ENCODE results near the gene UGDH.

The UGDH gene

DNA sequence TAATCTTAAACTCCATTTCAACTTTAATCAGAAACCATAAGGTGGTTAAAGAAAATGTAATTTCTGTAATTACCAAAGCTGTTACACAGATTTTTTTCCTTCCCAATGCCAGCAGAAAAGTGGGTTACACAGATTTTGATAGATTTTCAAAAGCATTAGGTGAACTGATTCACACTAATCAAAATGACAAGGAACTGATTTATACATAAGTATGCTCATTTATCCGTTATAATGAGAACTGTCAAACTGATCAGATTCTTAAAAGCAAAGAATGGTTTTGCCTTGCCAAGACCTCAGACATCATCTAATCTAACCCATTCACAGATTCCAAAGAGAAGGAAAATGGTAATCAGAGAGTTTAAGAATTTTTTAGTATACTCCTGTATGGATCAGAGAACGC is 5.2 kb downstream of the UGDH start:
- Histone ChIP-seq H3F3A (ENCODE audit: low read depth) (no peaks in the 10 kb centered on the region), H3K27me3 (ENCODE audit: insufficient read depth, low read length, poor library complexity, severe bottlenecking) (no peaks in the 10 kb centered on the region), H3K4me2 (ENCODE audit: low read depth, low read length, poor library complexity, severe bottlenecking) (peak overlapping the region; percentile 2), H3K9ac (ENCODE audit: low read depth, low read length, poor library complexity, severe bottlenecking) (no peak overlapping the region), H3K9me3 (ENCODE audit: insufficient read depth, low read depth, low read length) (no peaks in the 10 kb centered on the region), H4K20me1 (ENCODE audit: insufficient read depth, low read length, poor library complexity, severe bottlenecking) (peaks cover 10% of the 10 kb centered on the region), H2AFZ (ENCODE audit: low read length) (no peak overlapping the region), H3K4me3 (ENCODE audit: low read length, poor library complexity, severe bottlenecking) (no peak overlapping the region), H3K4me1 (ENCODE audit: insufficient read depth, low read length, poor library complexity, severe bottlenecking) (peaks cover 16% of the 10 kb centered on the region), H3K9me2 (replicated peaks; ENCODE audit: low read depth, low read length) (no peaks in the 10 kb centered on the region), H3K36me3 (ENCODE audit: insufficient read depth, low read length) (no peaks in the 10 kb centered on the region), H3K79me2 (ENCODE audit: insufficient read depth, low read length) (peaks cover 37% of the 10 kb centered on the region)
- no peak for TF ChIP-seq EZH2phosphoT487 (IDR thresholded peaks at IDR 0.05; ENCODE audit: borderline replicate concordance)
- TF ChIP-seq, protein P1, sequence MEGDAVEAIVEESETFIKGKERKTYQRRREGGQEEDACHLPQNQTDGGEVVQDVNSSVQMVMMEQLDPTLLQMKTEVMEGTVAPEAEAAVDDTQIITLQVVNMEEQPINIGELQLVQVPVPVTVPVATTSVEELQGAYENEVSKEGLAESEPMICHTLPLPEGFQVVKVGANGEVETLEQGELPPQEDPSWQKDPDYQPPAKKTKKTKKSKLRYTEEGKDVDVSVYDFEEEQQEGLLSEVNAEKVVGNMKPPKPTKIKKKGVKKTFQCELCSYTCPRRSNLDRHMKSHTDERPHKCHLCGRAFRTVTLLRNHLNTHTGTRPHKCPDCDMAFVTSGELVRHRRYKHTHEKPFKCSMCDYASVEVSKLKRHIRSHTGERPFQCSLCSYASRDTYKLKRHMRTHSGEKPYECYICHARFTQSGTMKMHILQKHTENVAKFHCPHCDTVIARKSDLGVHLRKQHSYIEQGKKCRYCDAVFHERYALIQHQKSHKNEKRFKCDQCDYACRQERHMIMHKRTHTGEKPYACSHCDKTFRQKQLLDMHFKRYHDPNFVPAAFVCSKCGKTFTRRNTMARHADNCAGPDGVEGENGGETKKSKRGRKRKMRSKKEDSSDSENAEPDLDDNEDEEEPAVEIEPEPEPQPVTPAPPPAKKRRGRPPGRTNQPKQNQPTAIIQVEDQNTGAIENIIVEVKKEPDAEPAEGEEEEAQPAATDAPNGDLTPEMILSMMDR (conservative IDR thresholded peaks at IDR 0.05; ENCODE audit: low read length) = no peak

DNA sequence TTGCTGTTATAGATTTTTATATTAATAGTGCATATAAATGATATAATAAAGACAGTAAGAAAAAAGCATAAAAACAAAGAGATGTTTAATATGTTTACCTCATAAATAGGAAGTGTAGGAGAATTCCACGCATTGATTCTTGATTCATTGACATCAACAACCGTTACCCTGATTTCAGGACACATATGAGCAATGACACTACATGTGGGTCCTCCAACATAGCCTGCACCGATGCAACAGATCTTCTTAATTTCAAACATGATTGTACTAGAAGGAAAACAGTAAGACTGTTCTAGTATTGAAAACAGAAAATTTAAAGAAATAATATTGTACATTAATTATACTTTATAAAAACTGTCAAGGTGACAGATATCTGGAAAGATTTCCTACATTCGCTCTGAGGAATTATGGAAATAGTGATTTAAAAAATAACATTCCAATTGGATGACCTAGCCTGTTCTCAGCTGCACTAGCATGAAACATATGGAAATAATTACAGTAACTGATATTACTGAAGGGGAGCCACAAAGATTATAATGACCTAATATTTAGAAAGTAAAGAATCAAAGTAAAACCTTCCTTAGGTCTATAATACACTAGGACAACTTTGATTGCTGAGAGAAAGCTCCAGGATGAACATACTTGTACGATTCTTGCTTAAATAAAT is 5.9 kb downstream of the UGDH start:
- Histone ChIP-seq H3K9me2 (replicated peaks; ENCODE audit: low read depth, low read length) (no peaks in the 10 kb centered on the region), H4K20me1 (ENCODE audit: insufficient read depth, low read length, poor library complexity, severe bottlenecking) (peaks cover 13% of the 10 kb centered on the region), H3K4me1 (ENCODE audit: insufficient read depth, low read length, poor library complexity, severe bottlenecking) (peaks cover 14% of the 10 kb centered on the region), H3K9ac (ENCODE audit: low read depth, low read length, poor library complexity, severe bottlenecking) (no peak overlapping the region), H3K79me2 (ENCODE audit: insufficient read depth, low read length) (peaks cover 30% of the 10 kb centered on the region), H3K4me3 (ENCODE audit: low read length, poor library complexity, severe bottlenecking) (no peak overlapping the region), H3K9me3 (ENCODE audit: insufficient read depth, low read depth, low read length) (no peaks in the 10 kb centered on the region), H3F3A (ENCODE audit: low read depth) (no peaks in the 10 kb centered on the region), H2AFZ (ENCODE audit: low read length) (no peak overlapping the region), H3K27me3 (ENCODE audit: insufficient read depth, low read length, poor library complexity, severe bottlenecking) (no peaks in the 10 kb centered on the region), H3K36me3 (ENCODE audit: insufficient read depth, low read length) (no peaks in the 10 kb centered on the region), H3K4me2 (ENCODE audit: low read depth, low read length, poor library complexity, severe bottlenecking) (no peak overlapping the region)
- no peak for TF ChIP-seq EZH2phosphoT487 (IDR thresholded peaks at IDR 0.05; ENCODE audit: borderline replicate concordance)
- TF ChIP-seq, protein P1 (conservative IDR thresholded peaks at IDR 0.05; ENCODE audit: low read length) = no peak

DNA sequence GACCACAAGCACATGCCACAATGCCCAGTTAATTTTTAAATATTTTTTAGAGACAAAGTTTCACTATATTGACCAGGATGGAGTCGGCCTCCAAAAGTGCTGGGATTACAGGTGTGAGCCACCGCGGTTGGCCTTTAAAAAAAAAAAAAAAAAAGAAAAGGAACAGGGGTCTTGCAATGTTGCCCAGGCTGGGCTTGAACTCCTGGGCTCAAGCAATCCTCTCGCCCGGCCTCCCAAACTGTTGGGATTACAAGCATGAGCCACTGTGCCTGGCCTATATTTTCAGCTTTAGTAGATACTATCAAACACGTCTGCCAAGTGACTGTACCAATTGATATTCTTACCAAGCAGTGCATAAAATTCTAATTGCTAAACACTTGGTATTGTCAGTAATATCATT is 8.8 kb downstream of the UGDH start:
- H3K9ac ChIP-seq (ENCODE audit: low read depth, low read length, poor library complexity, severe bottlenecking) = no peak overlapping the region
- no peak overlapping the region for H3K4me2 ChIP-seq (ENCODE audit: low read depth, low read length, poor library complexity, severe bottlenecking)
- TF ChIP-seq, protein P1 (conservative IDR thresholded peaks at IDR 0.05; ENCODE audit: low read length) = no peak
- no peak for TF ChIP-seq EZH2phosphoT487 (IDR thresholded peaks at IDR 0.05; ENCODE audit: borderline replicate concordance)
- H3K9me2 ChIP-seq (replicated peaks; ENCODE audit: low read depth, low read length) = no peaks in the 10 kb centered on the region
- no peak overlapping the region for H2AFZ ChIP-seq (ENCODE audit: low read length)
- H3K36me3 ChIP-seq (ENCODE audit: insufficient read depth, low read length) = no peaks in the 10 kb centered on the region
- H3K4me1 ChIP-seq (ENCODE audit: insufficient read depth, low read length, poor library complexity, severe bottlenecking) = no peaks in the 10 kb centered on the region
- no peaks in the 10 kb centered on the region for H3F3A ChIP-seq (ENCODE audit: low read depth)
- H3K79me2 ChIP-seq (ENCODE audit: insufficient read depth, low read length) = peaks cover 7% of the 10 kb centered on the region; the same call in 1 of the 2 replicates
- no peaks in the 10 kb centered on the region for H3K9me3 ChIP-seq (ENCODE audit: insufficient read depth, low read depth, low read length)
- no peak overlapping the region for H3K4me3 ChIP-seq (ENCODE audit: low read length, poor library complexity, severe bottlenecking)
- no peaks in the 10 kb centered on the region for H3K27me3 ChIP-seq (ENCODE audit: insufficient read depth, low read length, poor library complexity, severe bottlenecking)
- H4K20me1 ChIP-seq (ENCODE audit: insufficient read depth, low read length, poor library complexity, severe bottlenecking) = peaks cover 7% of the 10 kb centered on the region
